ENCODE data around the gene PHOSPHO2. TPM values are rescaled to one million over a fixed set of nuclear protein-coding genes. Genes with fewer than 3 reads are reported as not detected.
A peak's percentile ranks its signal among the peaks of the same experiment; 100 is the strongest.

The PHOSPHO2 gene
- total and polyA plus RNA-seq, 9 of the 15 experiments (the other 6 are each of a cell fraction or from before 2014, with no cell fraction given), result 7.8 to 19.1 (median 11.7) TPM

- no peak for TF ChIP-seq E2F4 (CRISPR knock-in tag; IDR thresholded peaks at IDR 0.05; ENCODE audit: low read depth)
- no peak for TF ChIP-seq HIVEP1 (CRISPR knock-in tag; IDR thresholded peaks at IDR 0.05)
- TF ChIP-seq EZH2 (IDR thresholded peaks at IDR 0.05; ENCODE audit: borderline replicate concordance, low read depth, low read length), result no peak; the same call in 1 of the 2 replicates
- no peak for TF ChIP-seq TFAP4 (CRISPR knock-in tag; IDR thresholded peaks at IDR 0.05; ENCODE audit: borderline replicate concordance)
- no peak for TF ChIP-seq CGGBP1 (CRISPR knock-in tag; IDR thresholded peaks at IDR 0.05)
- no peak for TF ChIP-seq ZSCAN32 (CRISPR knock-in tag; IDR thresholded peaks at IDR 0.05)
- no peak for TF ChIP-seq FOXO4 (CRISPR knock-in tag; IDR thresholded peaks at IDR 0.05)
- peak; percentile 51; the same call in 1 of the 2 replicates for TF ChIP-seq ZNF589 (CRISPR knock-in tag; IDR thresholded peaks at IDR 0.05; ENCODE audit: low read depth)
- peak in 1 of 2 experiments; percentile 60; a peak in 1 of 4 replicates for TF ChIP-seq NONO (IDR thresholded peaks at IDR 0.05; ENCODE audit: low read depth in 2 of 2, low read length in 1 of 2)
- TF ChIP-seq XRCC3 (IDR thresholded peaks at IDR 0.05), result no peak
- TF ChIP-seq CBX8 (IDR thresholded peaks at IDR 0.05; ENCODE audit: borderline replicate concordance, extremely low read depth, low read depth, low read length, poor library complexity, severe bottlenecking), result no peak
- no peak for TF ChIP-seq RBM15 (IDR thresholded peaks at IDR 0.05; ENCODE audit: insufficient read depth, low read length)
- no peak for TF ChIP-seq HNRNPK (IDR thresholded peaks at IDR 0.05; ENCODE audit: low read depth, low read length, poor library complexity, severe bottlenecking)
- TF ChIP-seq COPS2 (conservative IDR thresholded peaks at IDR 0.05), result no peak
- peak; percentile 93 for TF ChIP-seq NFIC (IDR thresholded peaks at IDR 0.05)
- no peak for TF ChIP-seq CCAR2 (IDR thresholded peaks at IDR 0.05; ENCODE audit: low read depth, low read length)
- no peak for TF ChIP-seq BRCA1 (IDR thresholded peaks at IDR 0.05)
- no peak for TF ChIP-seq BRCA1 (CRISPR knock-in tag; IDR thresholded peaks at IDR 0.05)
- TF ChIP-seq ZBTB1 (CRISPR knock-in tag; IDR thresholded peaks at IDR 0.05; ENCODE audit: borderline replicate concordance, low read depth), result no peak
- TF ChIP-seq HES1 (IDR thresholded peaks at IDR 0.05; ENCODE audit: low read depth), result peak; percentile 69
These were observed 29.0 kb upstream of the PHOSPHO2 start (continued) for GRCh38 chr2:169664978-169665930.
